DOHH2 (cell line): ENCODE data around the gene KIF1A.

Source experiments
- EZH2phosphoT487 ChIP-seq: fragments of 200-600 bp; sonication (generic); IDR thresholded peaks from 2 replicates; pipeline ENCODE4 v1.6.1; 2017; ENCODE audit warnings: borderline replicate concordance, mild to moderate bottlenecking, antibody characterized with exemption, low read length, moderate library complexity, mixed read lengths
- TF ChIP-seq, protein P1 (sequence below): fragments of 200-600 bp; sonication (generic); IDR thresholded peaks from one replicate; pipeline ENCODE4 v1.5.1; 2014; ENCODE audit warnings: antibody characterized with exemption, mild to moderate bottlenecking, low read depth, low read length; ENCODE audit not compliant: poor library complexity, severe bottlenecking

GRCh38 chr2:240745456-240745855, 74.6 kb downstream of the KIF1A start:
- no peak for TF ChIP-seq EZH2phosphoT487
- TF ChIP-seq, protein P1, sequence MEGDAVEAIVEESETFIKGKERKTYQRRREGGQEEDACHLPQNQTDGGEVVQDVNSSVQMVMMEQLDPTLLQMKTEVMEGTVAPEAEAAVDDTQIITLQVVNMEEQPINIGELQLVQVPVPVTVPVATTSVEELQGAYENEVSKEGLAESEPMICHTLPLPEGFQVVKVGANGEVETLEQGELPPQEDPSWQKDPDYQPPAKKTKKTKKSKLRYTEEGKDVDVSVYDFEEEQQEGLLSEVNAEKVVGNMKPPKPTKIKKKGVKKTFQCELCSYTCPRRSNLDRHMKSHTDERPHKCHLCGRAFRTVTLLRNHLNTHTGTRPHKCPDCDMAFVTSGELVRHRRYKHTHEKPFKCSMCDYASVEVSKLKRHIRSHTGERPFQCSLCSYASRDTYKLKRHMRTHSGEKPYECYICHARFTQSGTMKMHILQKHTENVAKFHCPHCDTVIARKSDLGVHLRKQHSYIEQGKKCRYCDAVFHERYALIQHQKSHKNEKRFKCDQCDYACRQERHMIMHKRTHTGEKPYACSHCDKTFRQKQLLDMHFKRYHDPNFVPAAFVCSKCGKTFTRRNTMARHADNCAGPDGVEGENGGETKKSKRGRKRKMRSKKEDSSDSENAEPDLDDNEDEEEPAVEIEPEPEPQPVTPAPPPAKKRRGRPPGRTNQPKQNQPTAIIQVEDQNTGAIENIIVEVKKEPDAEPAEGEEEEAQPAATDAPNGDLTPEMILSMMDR: no peak
